ENCODE data around the gene FTCDNL1. TPM values are rescaled to one million over a fixed set of nuclear protein-coding genes. Genes with fewer than 3 reads are reported as not detected.

Gene FTCDNL1
- total and polyA plus RNA-seq, 2 experiments from 2014 or later, result 1.9 to 3.2 TPM

DNA sequence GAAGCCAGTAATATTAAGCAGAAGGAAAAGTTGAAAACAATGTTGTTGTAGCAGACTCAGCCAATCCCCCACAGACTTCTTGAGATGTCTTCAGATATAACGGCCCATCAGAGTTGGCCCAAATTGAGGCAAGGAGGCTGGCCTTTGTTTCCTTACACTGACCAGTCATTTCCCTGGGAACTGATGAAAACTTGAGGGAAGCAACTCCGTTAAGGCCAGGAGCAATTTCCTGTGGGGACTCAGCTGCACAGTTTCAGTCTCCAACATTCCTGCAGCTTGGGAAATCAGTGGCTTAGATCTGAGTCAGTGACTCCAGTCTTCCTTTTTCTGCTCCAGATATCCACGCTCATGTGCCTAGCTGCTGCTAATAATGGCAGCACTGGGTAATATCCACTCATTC is 75.7 kb downstream of the FTCDNL1 start:
- Histone ChIP-seq H3K27me3 (no peaks in the 10 kb centered on the region), H3K27ac (no peak overlapping the region), H3K4me1 (ENCODE audit: low read depth) (no peaks in the 10 kb centered on the region), H3K36me3 (no peaks in the 10 kb centered on the region), H3K4me3 (no peak overlapping the region), H3K9me3 (ENCODE audit: low read depth) (no peaks in the 10 kb centered on the region)
- DNase-seq (ENCODE audit: low read depth in 1 of 2, low spot score in 1 of 2), result no peak
- TF ChIP-seq, protein P1, sequence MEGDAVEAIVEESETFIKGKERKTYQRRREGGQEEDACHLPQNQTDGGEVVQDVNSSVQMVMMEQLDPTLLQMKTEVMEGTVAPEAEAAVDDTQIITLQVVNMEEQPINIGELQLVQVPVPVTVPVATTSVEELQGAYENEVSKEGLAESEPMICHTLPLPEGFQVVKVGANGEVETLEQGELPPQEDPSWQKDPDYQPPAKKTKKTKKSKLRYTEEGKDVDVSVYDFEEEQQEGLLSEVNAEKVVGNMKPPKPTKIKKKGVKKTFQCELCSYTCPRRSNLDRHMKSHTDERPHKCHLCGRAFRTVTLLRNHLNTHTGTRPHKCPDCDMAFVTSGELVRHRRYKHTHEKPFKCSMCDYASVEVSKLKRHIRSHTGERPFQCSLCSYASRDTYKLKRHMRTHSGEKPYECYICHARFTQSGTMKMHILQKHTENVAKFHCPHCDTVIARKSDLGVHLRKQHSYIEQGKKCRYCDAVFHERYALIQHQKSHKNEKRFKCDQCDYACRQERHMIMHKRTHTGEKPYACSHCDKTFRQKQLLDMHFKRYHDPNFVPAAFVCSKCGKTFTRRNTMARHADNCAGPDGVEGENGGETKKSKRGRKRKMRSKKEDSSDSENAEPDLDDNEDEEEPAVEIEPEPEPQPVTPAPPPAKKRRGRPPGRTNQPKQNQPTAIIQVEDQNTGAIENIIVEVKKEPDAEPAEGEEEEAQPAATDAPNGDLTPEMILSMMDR (IDR thresholded peaks at IDR 0.05; ENCODE audit: low read depth, low read length), result no peak

GRCh38 chr2:199772035-199772976 is 78.7 kb downstream of the FTCDNL1 start:
- no peak overlapping the region for H3K27ac ChIP-seq
- TF ChIP-seq, protein P1 (IDR thresholded peaks at IDR 0.05; ENCODE audit: low read depth, low read length), result no peak

DNA sequence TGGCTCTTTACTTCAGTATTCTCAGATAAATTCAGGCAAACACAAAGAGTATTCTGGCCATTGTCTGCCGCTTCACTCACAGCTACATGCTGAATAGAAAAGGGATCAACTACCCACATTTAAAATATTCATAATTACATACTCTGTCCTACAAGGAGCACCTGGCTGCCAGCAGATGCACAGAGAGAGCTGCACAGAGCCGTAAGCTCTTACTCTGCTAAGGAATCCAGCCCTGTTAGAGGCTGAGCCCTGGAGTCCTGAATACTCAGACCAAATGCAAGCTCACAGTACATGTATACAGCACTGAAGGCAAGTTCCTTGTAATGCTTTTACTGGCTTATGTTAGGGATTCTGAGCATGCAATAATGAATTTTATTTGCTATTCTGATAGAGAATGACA is 80.3 kb downstream of the FTCDNL1 start:
- no peaks in the 10 kb centered on the region for H3K9me3 ChIP-seq (ENCODE audit: low read depth)
- no peaks in the 10 kb centered on the region for H3K36me3 ChIP-seq
- H3K27me3 ChIP-seq, result no peaks in the 10 kb centered on the region
- DNase-seq (ENCODE audit: low read depth in 1 of 2, low spot score in 1 of 2), result no peak
- H3K27ac ChIP-seq, result no peak overlapping the region
- H3K4me1 ChIP-seq (ENCODE audit: low read depth), result no peaks in the 10 kb centered on the region
- H3K4me3 ChIP-seq, result no peak overlapping the region
- TF ChIP-seq, protein P1 (IDR thresholded peaks at IDR 0.05; ENCODE audit: low read depth, low read length), result no peak

More at GRCh38 chr2:199772035-199772976, 78.7 kb downstream of the FTCDNL1 start:
- DNase-seq (ENCODE audit: low read depth in 1 of 2, low spot score in 1 of 2), result no peak
- Histone ChIP-seq H3K27me3 (no peaks in the 10 kb centered on the region), H3K36me3 (no peaks in the 10 kb centered on the region), H3K4me1 (ENCODE audit: low read depth) (no peaks in the 10 kb centered on the region), H3K4me3 (no peak overlapping the region), H3K9me3 (ENCODE audit: low read depth) (no peaks in the 10 kb centered on the region)

- Histone ChIP-seq H3K4me3 (no peak overlapping the region), H3K4me1 (ENCODE audit: low read depth) (no peaks in the 10 kb centered on the region), H3K27ac (no peak overlapping the region), H3K9me3 (ENCODE audit: low read depth) (no peaks in the 10 kb centered on the region), H3K36me3 (no peaks in the 10 kb centered on the region), H3K27me3 (no peaks in the 10 kb centered on the region)
- TF ChIP-seq, protein P1 (IDR thresholded peaks at IDR 0.05; ENCODE audit: low read depth, low read length), result no peak
- DNase-seq (ENCODE audit: low read depth in 1 of 2, low spot score in 1 of 2), result no peak
Measured at GRCh38 chr2:199765646-199766045, 85.3 kb downstream of the FTCDNL1 start.

DNA sequence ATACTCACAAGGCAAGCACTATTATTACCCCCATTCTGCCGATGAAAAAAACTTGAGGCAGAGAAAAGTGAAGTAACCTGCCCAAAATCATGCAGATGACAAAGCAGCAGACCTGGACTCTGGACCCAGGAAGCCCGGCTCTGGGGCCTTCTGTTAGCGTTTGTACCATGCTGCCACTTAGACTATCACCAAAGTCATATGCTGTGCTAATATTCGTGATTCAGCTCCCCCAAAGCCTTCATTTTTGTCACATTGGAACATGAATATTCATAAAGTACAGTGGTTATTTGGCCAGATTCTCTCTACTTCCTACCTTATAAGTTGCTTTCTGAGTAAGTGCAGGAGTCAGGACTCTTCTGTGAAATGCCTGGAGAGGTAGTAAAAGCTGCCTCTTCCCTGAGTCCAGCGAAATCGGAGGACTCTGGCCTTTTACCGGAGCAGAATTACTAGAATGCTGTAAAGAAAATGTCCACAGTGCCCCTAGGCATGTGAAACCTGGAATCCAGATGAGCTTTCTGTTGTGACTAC is 86.7 kb downstream of the FTCDNL1 start:
- Histone ChIP-seq H3K4me3 (no peak overlapping the region), H3K4me1 (ENCODE audit: low read depth) (no peaks in the 10 kb centered on the region), H3K27ac (no peak overlapping the region), H3K9me3 (ENCODE audit: low read depth) (no peaks in the 10 kb centered on the region), H3K36me3 (no peaks in the 10 kb centered on the region), H3K27me3 (no peaks in the 10 kb centered on the region)
- TF ChIP-seq, protein P1 (IDR thresholded peaks at IDR 0.05; ENCODE audit: low read depth, low read length), result no peak
- DNase-seq (ENCODE audit: low read depth in 1 of 2, low spot score in 1 of 2), result no peak

Measured in cardiac muscle cell (in vitro differentiated cells and primary cell).